Activated CD4-positive, alpha-beta memory T cell treated with anti-CD3 and anti-CD28 coated beads, Interleukin-2, amount 10 ng/mL, durations not matched to agents 7 days and 5 days (primary cell): ENCODE data around the gene PROK1. TPM values are rescaled to one million over a fixed set of nuclear protein-coding genes. Genes with fewer than 3 reads are reported as not detected.

Experiments used
- CTCF ChIA-PET: fragments of 350-600 bp; sonication (Branson Sonifier 250); formaldehyde crosslinking; loops from one replicate; lab custom pipeline; 2021; ENCODE audit warnings: antibody characterized with exemption, inconsistent platforms; lab: Charles Lee
- POLR2A ChIA-PET: fragments of 350-600 bp; sonication (Branson Sonifier 250); formaldehyde crosslinking; loops from one replicate; lab custom pipeline; 2021; ENCODE audit warnings: antibody characterized with exemption; lab: Charles Lee
- DNase-seq: peaks from one replicate; pipeline ENCODE4 v3.0.0-alpha.2; 2020
- H3K27ac Mint-ChIP-seq: one replicate; pipeline ENCODE4 v1.8.0; 2021; ENCODE audit warnings: mild to moderate bottlenecking, mixed read lengths
- H3K27me3 Mint-ChIP-seq: one replicate; pipeline ENCODE4 v1.8.0; 2021; ENCODE audit warnings: mixed read lengths
- H3K36me3 Mint-ChIP-seq: one replicate; pipeline ENCODE4 v1.8.0; 2021; ENCODE audit warnings: low read depth, mixed read lengths
- H3K4me1 Mint-ChIP-seq: one replicate; pipeline ENCODE4 v1.8.0; 2021; ENCODE audit warnings: mixed read lengths
- H3K4me3 Mint-ChIP-seq: one replicate; pipeline ENCODE4 v1.8.0; 2021; ENCODE audit warnings: mild to moderate bottlenecking, mixed read lengths
- H3K9me3 Mint-ChIP-seq: one replicate; pipeline ENCODE4 v1.8.0; 2021; ENCODE audit warnings: mixed read lengths
- total RNA-seq, 2 experiments: library from RNA; stranded (reverse); gene quantifications; one replicate each; pipeline ENCODE4 v1.2.3, GENCODE V29; 2021

The PROK1 gene
- total RNA-seq, 2 experiments from 2014 or later = not detected

- Mint-ChIP-seq H3K27me3 (peaks cover 34% of the 10 kb centered on the region), H3K36me3 (no peaks in the 10 kb centered on the region), H3K9me3 (no peaks in the 10 kb centered on the region), H3K4me1 (no peaks in the 10 kb centered on the region), H3K27ac (no peak overlapping the region), H3K4me3 (no peak overlapping the region)
- CTCF ChIA-PET = interaction anchor here (1.8 to 3.0 kb wide), 2 partner anchors 13 to 23 kb away, joined by 4 to 18 read pairs; no protein-coding TSS in a partner anchor
- POLR2A ChIA-PET = no interaction called here
- DNase-seq = no peak
Measured at GRCh38 chr1:110483308-110483685, 32.3 kb downstream of the PROK1 start.

GRCh38 chr1:110484801-110485200 lies 33.9 kb downstream of the PROK1 start:
- POLR2A ChIA-PET = no interaction called here
- no peak overlapping the region for H3K4me3 Mint-ChIP-seq
- no peaks in the 10 kb centered on the region for H3K4me1 Mint-ChIP-seq

GRCh38 chr1:110485725-110486124 lies 34.8 kb downstream of the PROK1 start:
- H3K27me3 Mint-ChIP-seq = peaks cover 34% of the 10 kb centered on the region
- H3K36me3 Mint-ChIP-seq = no peaks in the 10 kb centered on the region
- H3K4me1 Mint-ChIP-seq = no peaks in the 10 kb centered on the region
- no peak overlapping the region for H3K4me3 Mint-ChIP-seq
- H3K9me3 Mint-ChIP-seq = no peaks in the 10 kb centered on the region
- CTCF ChIA-PET = interaction anchor here (2.7 kb wide), 1 partner anchor 11 kb away, joined by 13 read pairs; no protein-coding TSS in a partner anchor
- no peak for DNase-seq
- no peak overlapping the region for H3K27ac Mint-ChIP-seq
- POLR2A ChIA-PET = no interaction called here

More at GRCh38 chr1:110484801-110485200, 33.9 kb downstream of the PROK1 start:
- Mint-ChIP-seq H3K27me3 (peaks cover 34% of the 10 kb centered on the region), H3K9me3 (no peaks in the 10 kb centered on the region), H3K27ac (no peak overlapping the region), H3K36me3 (no peaks in the 10 kb centered on the region)
- no peak for DNase-seq
- CTCF ChIA-PET = no interaction called here

GRCh38 chr1:110487726-110488125 lies 36.8 kb downstream of the PROK1 start:
- no peaks in the 10 kb centered on the region for H3K9me3 Mint-ChIP-seq
- ChIA-PET CTCF (interaction anchor here (2.7 kb wide), 1 partner anchor 9 kb away, joined by 13 read pairs; no protein-coding TSS in a partner anchor), POLR2A (no interaction called here)
- no peaks in the 10 kb centered on the region for H3K4me1 Mint-ChIP-seq
- no peak overlapping the region for H3K4me3 Mint-ChIP-seq
- H3K27me3 Mint-ChIP-seq = peaks cover 24% of the 10 kb centered on the region
- no peaks in the 10 kb centered on the region for H3K36me3 Mint-ChIP-seq
- no peak overlapping the region for H3K27ac Mint-ChIP-seq
- no peak for DNase-seq

- ChIA-PET POLR2A (no interaction called here), CTCF (interaction anchor here (2.7 kb wide), 1 partner anchor 8 kb away, joined by 13 read pairs; no protein-coding TSS in a partner anchor)
- Mint-ChIP-seq H3K36me3 (no peaks in the 10 kb centered on the region), H3K4me1 (no peaks in the 10 kb centered on the region), H3K27me3 (peaks cover 21% of the 10 kb centered on the region), H3K27ac (no peak overlapping the region), H3K4me3 (no peak overlapping the region), H3K9me3 (no peaks in the 10 kb centered on the region)
- no peak for DNase-seq
Measured at GRCh38 chr1:110488161-110488560, 37.2 kb downstream of the PROK1 start.

GRCh38 chr1:110488867-110489266 lies 37.9 kb downstream of the PROK1 start:
- ChIA-PET CTCF (no interaction called here), POLR2A (no interaction called here)
- no peaks in the 10 kb centered on the region for H3K36me3 Mint-ChIP-seq
- no peak for DNase-seq
- no peak overlapping the region for H3K27ac Mint-ChIP-seq
- H3K4me3 Mint-ChIP-seq = no peak overlapping the region
- no peaks in the 10 kb centered on the region for H3K9me3 Mint-ChIP-seq
- peaks cover 14% of the 10 kb centered on the region for H3K27me3 Mint-ChIP-seq
- no peaks in the 10 kb centered on the region for H3K4me1 Mint-ChIP-seq

- DNase-seq = no peak
- ChIA-PET POLR2A (no interaction called here), CTCF (no interaction called here)
- H3K27ac Mint-ChIP-seq = no peak overlapping the region
- H3K4me1 Mint-ChIP-seq = no peaks in the 10 kb centered on the region
- H3K9me3 Mint-ChIP-seq = no peaks in the 10 kb centered on the region
- peaks cover 13% of the 10 kb centered on the region for H3K27me3 Mint-ChIP-seq
- H3K36me3 Mint-ChIP-seq = no peaks in the 10 kb centered on the region
- no peak overlapping the region for H3K4me3 Mint-ChIP-seq
Measured at GRCh38 chr1:110489406-110489805, 38.5 kb downstream of the PROK1 start.

GRCh38 chr1:110489973-110490542 lies 39.1 kb downstream of the PROK1 start:
- DNase-seq = no peak
- Mint-ChIP-seq H3K4me3 (no peak overlapping the region), H3K27ac (no peak overlapping the region), H3K4me1 (no peaks in the 10 kb centered on the region), H3K9me3 (no peaks in the 10 kb centered on the region), H3K36me3 (no peaks in the 10 kb centered on the region), H3K27me3 (peaks cover 10% of the 10 kb centered on the region)
- POLR2A ChIA-PET = no interaction called here
- CTCF ChIA-PET = no interaction called here

GRCh38 chr1:110490791-110491451 lies 40.0 kb downstream of the PROK1 start:
- DNase-seq = no peak
- POLR2A ChIA-PET = no interaction called here
- Mint-ChIP-seq H3K4me3 (no peak overlapping the region), H3K4me1 (no peaks in the 10 kb centered on the region), H3K36me3 (no peaks in the 10 kb centered on the region), H3K9me3 (no peaks in the 10 kb centered on the region), H3K27me3 (peaks cover 9% of the 10 kb centered on the region), H3K27ac (no peak overlapping the region)
- CTCF ChIA-PET = no interaction called here

GRCh38 chr1:110492573-110492972 lies 41.6 kb downstream of the PROK1 start:
- Mint-ChIP-seq H3K4me1 (no peaks in the 10 kb centered on the region), H3K36me3 (no peaks in the 10 kb centered on the region), H3K9me3 (no peaks in the 10 kb centered on the region), H3K27me3 (peaks cover 2% of the 10 kb centered on the region), H3K27ac (no peak overlapping the region), H3K4me3 (no peak overlapping the region)
- ChIA-PET POLR2A (no interaction called here), CTCF (interaction anchor here (0.9 kb wide), 1 partner anchor 81 kb away, joined by 4 read pairs; no protein-coding TSS in a partner anchor)
- no peak for DNase-seq

- DNase-seq = no peak
- CTCF ChIA-PET = no interaction called here
- H3K4me3 Mint-ChIP-seq = no peak overlapping the region
- no peaks in the 10 kb centered on the region for H3K4me1 Mint-ChIP-seq
- H3K27me3 Mint-ChIP-seq = no peaks in the 10 kb centered on the region
- H3K36me3 Mint-ChIP-seq = no peaks in the 10 kb centered on the region
- POLR2A ChIA-PET = no interaction called here
- no peak overlapping the region for H3K27ac Mint-ChIP-seq
- H3K9me3 Mint-ChIP-seq = no peaks in the 10 kb centered on the region
Measured at GRCh38 chr1:110493059-110493699, 42.2 kb downstream of the PROK1 start.

- no peaks in the 10 kb centered on the region for H3K36me3 Mint-ChIP-seq
- no peaks in the 10 kb centered on the region for H3K4me1 Mint-ChIP-seq
- ChIA-PET POLR2A (no interaction called here), CTCF (no interaction called here)
- H3K27ac Mint-ChIP-seq = no peak overlapping the region
- no peak for DNase-seq
- no peaks in the 10 kb centered on the region for H3K27me3 Mint-ChIP-seq
- H3K4me3 Mint-ChIP-seq = no peak overlapping the region
- no peaks in the 10 kb centered on the region for H3K9me3 Mint-ChIP-seq
Measured at GRCh38 chr1:110494036-110494435, 43.1 kb downstream of the PROK1 start.
